AG09309 (cell line): ENCODE results near the gene TTLL8.

Source experiments
- DNase-seq: peaks from one replicate; pipeline ENCODE4 v3.0.0-alpha.2; 2010; ENCODE audit warnings: low read depth
- H3K4me3 ChIP-seq: 2 replicates; pipeline ENCODE4 v1.5.1; 2011; ENCODE audit warnings: mild to moderate bottlenecking, low read depth, low read length, moderate library complexity; ENCODE audit not compliant: control insufficient read depth
- TF ChIP-seq, protein P1 (sequence below): IDR thresholded peaks from 2 replicates; pipeline ENCODE4 v1.5.1; 2011; ENCODE audit warnings: mild to moderate bottlenecking, low read depth, low read length, inconsistent platforms; ENCODE audit not compliant: insufficient read depth, control insufficient read depth; ENCODE audit errors: missing control alignments

Gene TTLL8

GRCh38 chr22:49977578-49977977, 80.5 kb downstream of the TTLL8 start:
- H3K4me3 ChIP-seq = no peak overlapping the region
- no peak for DNase-seq
- TF ChIP-seq, protein P1, sequence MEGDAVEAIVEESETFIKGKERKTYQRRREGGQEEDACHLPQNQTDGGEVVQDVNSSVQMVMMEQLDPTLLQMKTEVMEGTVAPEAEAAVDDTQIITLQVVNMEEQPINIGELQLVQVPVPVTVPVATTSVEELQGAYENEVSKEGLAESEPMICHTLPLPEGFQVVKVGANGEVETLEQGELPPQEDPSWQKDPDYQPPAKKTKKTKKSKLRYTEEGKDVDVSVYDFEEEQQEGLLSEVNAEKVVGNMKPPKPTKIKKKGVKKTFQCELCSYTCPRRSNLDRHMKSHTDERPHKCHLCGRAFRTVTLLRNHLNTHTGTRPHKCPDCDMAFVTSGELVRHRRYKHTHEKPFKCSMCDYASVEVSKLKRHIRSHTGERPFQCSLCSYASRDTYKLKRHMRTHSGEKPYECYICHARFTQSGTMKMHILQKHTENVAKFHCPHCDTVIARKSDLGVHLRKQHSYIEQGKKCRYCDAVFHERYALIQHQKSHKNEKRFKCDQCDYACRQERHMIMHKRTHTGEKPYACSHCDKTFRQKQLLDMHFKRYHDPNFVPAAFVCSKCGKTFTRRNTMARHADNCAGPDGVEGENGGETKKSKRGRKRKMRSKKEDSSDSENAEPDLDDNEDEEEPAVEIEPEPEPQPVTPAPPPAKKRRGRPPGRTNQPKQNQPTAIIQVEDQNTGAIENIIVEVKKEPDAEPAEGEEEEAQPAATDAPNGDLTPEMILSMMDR = no peak

- no peak for DNase-seq
- H3K4me3 ChIP-seq = no peak overlapping the region
- TF ChIP-seq, protein P1 = no peak
Measured at GRCh38 chr22:49976439-49977175, 81.5 kb downstream of the TTLL8 start.

- DNase-seq = no peak
- TF ChIP-seq, protein P1 = no peak
- H3K4me3 ChIP-seq = no peak overlapping the region
Measured at GRCh38 chr22:49975543-49976389, 82.3 kb downstream of the TTLL8 start.

- no peak overlapping the region for H3K4me3 ChIP-seq
- no peak for DNase-seq
- TF ChIP-seq, protein P1 = no peak
Measured at GRCh38 chr22:49973018-49973961, 84.8 kb downstream of the TTLL8 start.

- no peak overlapping the region for H3K4me3 ChIP-seq
- DNase-seq = no peak
- TF ChIP-seq, protein P1 = no peak
Measured at GRCh38 chr22:49972163-49973017, 85.7 kb downstream of the TTLL8 start.
